Measurements from ENCODE around the gene PREB. TPM values are rescaled to one million over a fixed set of nuclear protein-coding genes. Genes with fewer than 3 reads are reported as not detected.

PREB gene
- total and polyA plus RNA-seq, 2 experiments from 2014 or later, result 109 to 130 TPM

DNA sequence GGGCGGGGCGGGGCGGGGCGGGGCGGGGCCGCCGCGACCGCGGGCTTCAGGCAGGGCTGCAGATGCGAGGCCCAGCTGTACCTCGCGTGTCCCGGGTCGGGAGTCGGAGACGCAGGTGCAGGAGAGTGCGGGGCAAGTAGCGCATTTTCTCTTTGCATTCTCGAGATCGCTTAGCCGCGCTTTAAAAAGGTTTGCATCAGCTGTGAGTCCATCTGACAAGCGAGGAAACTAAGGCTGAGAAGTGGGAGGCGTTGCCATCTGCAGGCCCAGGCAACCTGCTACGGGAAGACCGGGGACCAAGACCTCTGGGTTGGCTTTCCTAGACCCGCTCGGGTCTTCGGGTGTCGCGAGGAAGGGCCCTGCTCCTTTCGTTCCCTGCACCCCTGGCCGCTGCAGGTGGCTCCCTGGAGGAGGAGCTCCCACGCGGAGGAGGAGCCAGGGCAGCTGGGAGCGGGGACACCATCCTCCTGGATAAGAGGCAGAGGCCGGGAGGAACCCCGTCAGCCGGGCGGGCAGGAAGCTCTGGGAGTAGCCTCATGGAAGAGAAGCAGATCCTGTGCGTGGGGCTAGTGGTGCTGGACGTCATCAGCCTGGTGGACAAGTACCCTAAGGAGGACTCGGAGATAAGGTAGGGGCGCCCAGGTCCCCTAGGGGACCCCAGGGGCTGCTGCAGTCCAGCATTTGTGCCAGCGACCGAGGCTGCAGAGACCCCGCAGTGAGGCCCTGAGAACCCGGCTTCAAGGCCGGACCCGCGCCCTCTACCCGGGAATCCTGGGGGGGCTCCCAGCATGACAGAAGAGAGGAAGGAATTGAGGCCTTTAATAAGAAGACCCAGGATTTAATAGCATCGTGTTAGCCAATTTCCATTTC lies 47.5 kb downstream of the PREB start, which contains the start of gene KHK:
Gene KHK (plus strand): TSS at position 49 of the 870 bp plus-strand sequence. CDS start 488 bp downstream, at position 537.
- Histone ChIP-seq H3K27me3 (no peaks in the 10 kb centered on the region), H3K36me3 (no peaks in the 10 kb centered on the region), H3K27ac (peak within 1 kb of the TSS; percentile 61), H3K9me3 (ENCODE audit: low read depth) (no peaks in the 10 kb centered on the region), H3K4me1 (ENCODE audit: low read depth) (peaks cover 11% of the 10 kb centered on the region), H3K4me3 (peak within 1 kb of the TSS; percentile 46)
- peak; percentile 41 to 53 for DNase-seq (ENCODE audit: low read depth in 1 of 2, low spot score in 1 of 2)
- no peak for TF ChIP-seq CTCF (IDR thresholded peaks at IDR 0.05; ENCODE audit: low read depth, low read length)

DNA sequence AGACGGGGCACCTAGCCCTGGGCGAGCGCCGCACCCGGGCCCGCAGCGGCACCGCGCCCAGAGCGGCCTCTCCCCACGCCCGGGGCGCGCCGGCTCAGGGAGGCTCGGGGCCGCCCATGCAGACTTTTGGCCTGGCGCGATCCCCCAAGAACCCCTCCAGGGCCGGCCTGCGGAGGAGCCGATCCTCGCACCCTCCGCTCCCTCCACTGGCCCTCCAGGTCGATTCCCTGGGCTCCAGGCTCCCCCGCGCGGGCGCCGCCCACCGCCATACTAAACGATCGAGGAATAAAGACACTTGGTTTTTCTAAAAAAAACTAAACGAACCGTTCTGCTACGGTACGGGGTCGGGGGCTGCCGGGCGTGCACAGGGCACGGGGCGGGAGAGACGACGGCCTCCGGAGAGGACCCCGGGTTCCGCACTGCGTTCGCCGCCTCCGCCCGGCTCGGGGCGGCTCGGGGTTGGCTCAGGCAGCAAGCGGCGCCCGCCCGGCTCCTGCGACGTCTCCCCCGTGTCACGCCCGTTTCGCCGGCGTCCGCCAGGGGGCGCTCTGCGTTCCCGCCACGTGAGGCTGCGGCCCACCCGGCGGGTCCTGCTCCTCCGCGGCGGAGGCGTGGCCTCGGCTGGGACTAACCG lies 48.2 kb downstream of the PREB start:
- no peaks in the 10 kb centered on the region for H3K36me3 ChIP-seq
- peak overlapping the region; percentile 46 for H3K4me3 ChIP-seq
- no peaks in the 10 kb centered on the region for H3K9me3 ChIP-seq (ENCODE audit: low read depth)
- no peaks in the 10 kb centered on the region for H3K27me3 ChIP-seq
- H3K4me1 ChIP-seq (ENCODE audit: low read depth), result peaks cover 16% of the 10 kb centered on the region
- peak overlapping the region; percentile 61 for H3K27ac ChIP-seq
- TF ChIP-seq CTCF (IDR thresholded peaks at IDR 0.05; ENCODE audit: low read depth, low read length), result peak; percentile 60
- DNase-seq (ENCODE audit: low read depth in 1 of 2, low spot score in 1 of 2), result peak; percentile 95 to 96

DNA sequence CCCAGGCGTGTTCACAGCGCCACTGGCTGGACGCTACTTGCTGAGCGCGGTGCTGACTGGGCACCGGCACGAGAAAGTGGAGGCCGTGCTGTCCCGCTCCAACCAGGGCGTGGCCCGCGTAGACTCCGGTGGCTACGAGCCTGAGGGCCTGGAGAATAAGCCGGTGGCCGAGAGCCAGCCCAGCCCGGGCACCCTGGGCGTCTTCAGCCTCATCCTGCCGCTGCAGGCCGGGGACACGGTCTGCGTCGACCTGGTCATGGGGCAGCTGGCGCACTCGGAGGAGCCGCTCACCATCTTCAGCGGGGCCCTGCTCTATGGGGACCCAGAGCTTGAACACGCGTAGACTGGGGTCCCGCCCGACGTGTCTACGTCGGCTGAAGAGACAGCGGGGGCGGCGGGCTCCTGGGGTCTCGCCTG lies 48.8 kb downstream of the PREB start:
- peak overlapping the region; percentile 61 for H3K27ac ChIP-seq
- no peaks in the 10 kb centered on the region for H3K36me3 ChIP-seq
- H3K4me1 ChIP-seq (ENCODE audit: low read depth), result peaks cover 19% of the 10 kb centered on the region
- H3K9me3 ChIP-seq (ENCODE audit: low read depth), result no peaks in the 10 kb centered on the region
- peak overlapping the region; percentile 46 for H3K4me3 ChIP-seq
- H3K27me3 ChIP-seq, result no peaks in the 10 kb centered on the region
- peak; percentile 40 for TF ChIP-seq CTCF (IDR thresholded peaks at IDR 0.05; ENCODE audit: low read depth, low read length)
- DNase-seq (ENCODE audit: low read depth in 1 of 2, low spot score in 1 of 2), result peak; percentile 72

DNA sequence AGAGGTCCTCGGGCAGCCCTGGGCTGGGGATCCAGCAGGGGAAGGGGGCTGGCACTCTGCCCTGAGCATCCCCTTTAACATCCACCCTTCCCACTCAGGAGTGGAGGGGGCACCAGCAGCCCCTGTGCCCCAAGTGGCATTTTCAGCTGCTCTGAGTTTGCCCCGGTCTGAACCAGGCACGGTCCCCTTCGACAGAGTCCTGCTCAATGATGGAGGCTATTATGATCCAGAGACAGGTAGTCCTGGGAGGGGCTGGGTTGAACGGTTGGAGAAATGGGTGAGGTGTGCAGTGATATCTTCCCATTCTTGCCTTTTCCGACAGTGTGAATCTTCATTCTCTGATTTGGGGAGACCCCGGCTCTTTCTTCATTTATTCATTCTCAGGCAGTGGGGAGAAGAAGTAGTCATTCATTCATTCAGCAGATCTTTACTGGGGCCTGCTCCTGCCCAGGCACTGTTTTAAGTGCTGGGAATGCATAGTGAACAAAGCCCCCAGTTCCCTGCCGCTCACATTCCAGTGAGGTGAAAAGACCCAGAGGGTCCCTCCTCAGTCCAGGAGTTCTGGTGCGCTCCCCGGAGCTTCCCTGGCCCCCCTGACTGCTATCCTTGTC lies 49.3 kb downstream of the PREB start:
- no peak for DNase-seq (ENCODE audit: low read depth in 1 of 2, low spot score in 1 of 2)
- Histone ChIP-seq H3K9me3 (ENCODE audit: low read depth) (no peaks in the 10 kb centered on the region), H3K27me3 (no peaks in the 10 kb centered on the region), H3K27ac (no peak overlapping the region), H3K4me3 (peak overlapping the region; percentile 46), H3K4me1 (ENCODE audit: low read depth) (peaks cover 21% of the 10 kb centered on the region), H3K36me3 (no peaks in the 10 kb centered on the region)
- TF ChIP-seq CTCF (IDR thresholded peaks at IDR 0.05; ENCODE audit: low read depth, low read length), result no peak

- no peak for TF ChIP-seq CTCF (IDR thresholded peaks at IDR 0.05; ENCODE audit: low read depth, low read length)
These were observed 50.0 kb downstream of the PREB start for GRCh38 chr2:27084297-27085061.

More at GRCh38 chr2:27084297-27085061, 50.0 kb downstream of the PREB start:
- DNase-seq (ENCODE audit: low read depth in 1 of 2, low spot score in 1 of 2), result no peak
- no peak overlapping the region for H3K4me3 ChIP-seq
- no peaks in the 10 kb centered on the region for H3K9me3 ChIP-seq (ENCODE audit: low read depth)
- H3K4me1 ChIP-seq (ENCODE audit: low read depth), result peaks cover 21% of the 10 kb centered on the region
- no peaks in the 10 kb centered on the region for H3K27me3 ChIP-seq
- no peak overlapping the region for H3K27ac ChIP-seq
- no peaks in the 10 kb centered on the region for H3K36me3 ChIP-seq
